ENCODE results near the gene DISP3.

Gene DISP3

GRCh38 chr1:11507309-11507708 is 28.4 kb downstream of the DISP3 start:
- no peaks in the 10 kb centered on the region for H3K4me1 Mint-ChIP-seq
- no peak overlapping the region for H3K4me3 Mint-ChIP-seq
- H3K27ac Mint-ChIP-seq = no peak overlapping the region
- no peaks in the 10 kb centered on the region for H3K27me3 Mint-ChIP-seq
- H3K9me3 Mint-ChIP-seq = peaks cover 24% of the 10 kb centered on the region
- H3K36me3 Mint-ChIP-seq = peaks cover 35% of the 10 kb centered on the region

GRCh38 chr1:11513681-11514080 is 34.7 kb downstream of the DISP3 start:
- peaks cover 19% of the 10 kb centered on the region for H3K36me3 Mint-ChIP-seq
- no peak overlapping the region for H3K4me3 Mint-ChIP-seq
- no peaks in the 10 kb centered on the region for H3K4me1 Mint-ChIP-seq
- no peaks in the 10 kb centered on the region for H3K27me3 Mint-ChIP-seq
- no peak overlapping the region for H3K27ac Mint-ChIP-seq
- peaks cover 10% of the 10 kb centered on the region for H3K9me3 Mint-ChIP-seq

GRCh38 chr1:11514366-11514765 is 35.4 kb downstream of the DISP3 start:
- H3K4me3 Mint-ChIP-seq = no peak overlapping the region
- H3K9me3 Mint-ChIP-seq = peaks cover 4% of the 10 kb centered on the region
- no peak overlapping the region for H3K27ac Mint-ChIP-seq
- H3K36me3 Mint-ChIP-seq = peaks cover 13% of the 10 kb centered on the region
- H3K27me3 Mint-ChIP-seq = no peaks in the 10 kb centered on the region
- H3K4me1 Mint-ChIP-seq = no peaks in the 10 kb centered on the region

- H3K27ac Mint-ChIP-seq = no peak overlapping the region
- no peaks in the 10 kb centered on the region for H3K27me3 Mint-ChIP-seq
- H3K4me1 Mint-ChIP-seq = no peaks in the 10 kb centered on the region
These were observed 36.7 kb downstream of the DISP3 start for GRCh38 chr1:11515368-11516300.

GRCh38 chr1:11516961-11517635 is 38.1 kb downstream of the DISP3 start:
- H3K27me3 Mint-ChIP-seq = no peaks in the 10 kb centered on the region
- no peaks in the 10 kb centered on the region for H3K4me1 Mint-ChIP-seq
- no peak overlapping the region for H3K4me3 Mint-ChIP-seq
- peaks cover 6% of the 10 kb centered on the region for H3K36me3 Mint-ChIP-seq
- no peak overlapping the region for H3K27ac Mint-ChIP-seq
- no peaks in the 10 kb centered on the region for H3K9me3 Mint-ChIP-seq

More at GRCh38 chr1:11515368-11516300, 36.7 kb downstream of the DISP3 start:
- Mint-ChIP-seq H3K9me3 (peaks cover 1% of the 10 kb centered on the region), H3K36me3 (peaks cover 11% of the 10 kb centered on the region), H3K4me3 (no peak overlapping the region)

- Mint-ChIP-seq H3K4me3 (no peak overlapping the region), H3K36me3 (peaks cover 2% of the 10 kb centered on the region), H3K27me3 (no peaks in the 10 kb centered on the region), H3K4me1 (no peaks in the 10 kb centered on the region), H3K27ac (no peak overlapping the region), H3K9me3 (no peaks in the 10 kb centered on the region)
These were observed 39.2 kb downstream of the DISP3 start for GRCh38 chr1:11518016-11518701.

- Mint-ChIP-seq H3K27me3 (no peaks in the 10 kb centered on the region), H3K4me3 (no peak overlapping the region), H3K9me3 (no peaks in the 10 kb centered on the region), H3K4me1 (no peaks in the 10 kb centered on the region), H3K36me3 (peaks cover 2% of the 10 kb centered on the region), H3K27ac (no peak overlapping the region)
These were observed 40.1 kb downstream of the DISP3 start for GRCh38 chr1:11518791-11519628.

GRCh38 chr1:11519629-11520031 is 40.7 kb downstream of the DISP3 start:
- Mint-ChIP-seq H3K4me1 (no peaks in the 10 kb centered on the region), H3K4me3 (no peak overlapping the region), H3K36me3 (peaks cover 2% of the 10 kb centered on the region), H3K27ac (no peak overlapping the region), H3K9me3 (no peaks in the 10 kb centered on the region), H3K27me3 (no peaks in the 10 kb centered on the region)

- no peak overlapping the region for H3K27ac Mint-ChIP-seq
- H3K27me3 Mint-ChIP-seq = no peaks in the 10 kb centered on the region
- H3K4me1 Mint-ChIP-seq = no peaks in the 10 kb centered on the region
- no peak overlapping the region for H3K4me3 Mint-ChIP-seq
- H3K36me3 Mint-ChIP-seq = no peaks in the 10 kb centered on the region
- H3K9me3 Mint-ChIP-seq = no peaks in the 10 kb centered on the region
These were observed 41.7 kb downstream of the DISP3 start for GRCh38 chr1:11520531-11521233.

- H3K4me1 Mint-ChIP-seq = no peaks in the 10 kb centered on the region
- H3K27ac Mint-ChIP-seq = no peak overlapping the region
- H3K4me3 Mint-ChIP-seq = no peak overlapping the region
- no peaks in the 10 kb centered on the region for H3K27me3 Mint-ChIP-seq
- no peaks in the 10 kb centered on the region for H3K36me3 Mint-ChIP-seq
- no peaks in the 10 kb centered on the region for H3K9me3 Mint-ChIP-seq
These were observed 42.8 kb downstream of the DISP3 start for GRCh38 chr1:11521582-11522399.

GRCh38 chr1:11522400-11523235 is 43.7 kb downstream of the DISP3 start:
- H3K27me3 Mint-ChIP-seq = no peaks in the 10 kb centered on the region
- no peak overlapping the region for H3K27ac Mint-ChIP-seq
- H3K4me1 Mint-ChIP-seq = no peaks in the 10 kb centered on the region
- H3K9me3 Mint-ChIP-seq = no peaks in the 10 kb centered on the region
- H3K36me3 Mint-ChIP-seq = no peaks in the 10 kb centered on the region
- no peak overlapping the region for H3K4me3 Mint-ChIP-seq

- Mint-ChIP-seq H3K9me3 (no peaks in the 10 kb centered on the region), H3K36me3 (no peaks in the 10 kb centered on the region), H3K4me3 (no peak overlapping the region), H3K4me1 (no peaks in the 10 kb centered on the region), H3K27me3 (no peaks in the 10 kb centered on the region), H3K27ac (no peak overlapping the region)
These were observed 44.3 kb downstream of the DISP3 start for GRCh38 chr1:11523261-11523660.

- no peaks in the 10 kb centered on the region for H3K9me3 Mint-ChIP-seq
- H3K27ac Mint-ChIP-seq = no peak overlapping the region
- no peaks in the 10 kb centered on the region for H3K36me3 Mint-ChIP-seq
- no peaks in the 10 kb centered on the region for H3K27me3 Mint-ChIP-seq
- no peak overlapping the region for H3K4me3 Mint-ChIP-seq
- no peaks in the 10 kb centered on the region for H3K4me1 Mint-ChIP-seq
These were observed 45.0 kb downstream of the DISP3 start for GRCh38 chr1:11523746-11524464.

All from activated naive CD4-positive, alpha-beta T cell treated with anti-CD3 and anti-CD28 coated beads, Interleukin-2, amount 50 U/mL, for 24 hours (primary cell).